Right ventricle myocardium inferior (tissue), 1 donor: Measurements from ENCODE around the gene SV2C. TPM values are rescaled to one million over a fixed set of nuclear protein-coding genes. Genes with fewer than 3 reads are reported as not detected.
"Not testable (repeated sequence)": the region's sequence is repeated elsewhere in the genome, so short reads cannot be mapped to it uniquely, and the experiment has no call there.

ENCODE experiments used
- ATAC-seq: fragments of 200-7000 bp; cut with Tn5 transposase; one replicate; pipeline ENCODE4 v1.9.1; 2020; ENCODE audit warnings: mild to moderate bottlenecking, moderate library complexity
- DNase-seq: peaks from one replicate; pipeline ENCODE4 v3.0.0; 2021; ENCODE audit errors: missing footprints
- intact Hi-C: fragments of 100-400 bp; cut with DNase I; formaldehyde crosslinking; loops from one replicate; pipeline ENCODE4 v1.11.0; 2022
- total RNA-seq: library from RNA; stranded (reverse); fragmentation: NEBNext Ultra II Directional; extraction: Animal tissue kit (Norgen Biotek cat#: 25700); gene quantifications from one replicate; pipeline ENCODE4 v1.2.1, GENCODE V29; 2021
- donor health status: DM: no; HTN: yes; CAD: no; lungs with severe emphysema.

SV2C gene
- total RNA-seq, 1 donor from 2014 or later = 0.22 TPM

GRCh38 chr5:76089156-76089555 is 6.0 kb downstream of the SV2C start:
- ATAC-seq, intact Hi-C loops, DNase-seq: not testable (repeated sequence)

DNA sequence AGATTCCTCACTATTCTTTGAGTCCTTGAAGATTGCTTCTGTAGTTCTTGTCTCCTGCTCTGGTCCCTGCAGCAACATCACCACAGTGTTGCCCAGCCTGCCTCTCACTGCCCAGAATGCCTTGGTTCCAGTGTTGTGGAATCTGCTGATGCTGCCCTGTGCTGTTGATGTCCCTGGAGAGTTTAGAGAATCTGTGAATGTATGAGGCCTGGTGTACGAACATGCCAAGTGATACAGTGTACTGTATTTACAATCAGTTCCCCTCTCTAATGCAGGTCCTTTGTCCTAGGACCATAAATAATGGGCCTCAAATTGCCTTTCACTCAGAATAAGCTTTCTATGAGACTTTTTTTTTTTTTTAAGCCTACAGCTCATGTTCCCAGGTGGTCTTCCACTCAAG is 8.2 kb downstream of the SV2C start:
- intact Hi-C loops = no loop called here
- no peak for ATAC-seq
- DNase-seq = no peak

DNA sequence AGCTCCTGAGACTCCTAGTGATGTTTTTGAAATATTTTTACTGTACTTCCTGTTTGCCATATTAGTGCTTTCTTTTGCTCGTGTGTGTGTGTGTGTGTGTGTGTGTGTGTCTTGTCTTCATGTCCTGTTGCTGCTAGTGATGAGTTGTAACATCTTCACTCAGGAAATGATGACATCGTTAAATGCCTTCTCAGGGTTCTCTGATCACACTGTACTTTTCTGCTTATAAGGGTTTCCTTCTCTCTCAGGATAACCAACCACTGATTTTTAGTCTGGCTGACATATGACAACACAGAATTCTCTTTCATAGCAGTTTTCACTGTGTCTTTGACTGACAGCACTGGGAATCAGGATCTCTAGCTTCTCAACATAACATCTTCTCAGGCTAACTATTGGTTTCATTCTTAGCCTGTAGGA is 16.1 kb downstream of the SV2C start:
- no peak for DNase-seq
- intact Hi-C loops = no loop called here
- no peak for ATAC-seq

DNA sequence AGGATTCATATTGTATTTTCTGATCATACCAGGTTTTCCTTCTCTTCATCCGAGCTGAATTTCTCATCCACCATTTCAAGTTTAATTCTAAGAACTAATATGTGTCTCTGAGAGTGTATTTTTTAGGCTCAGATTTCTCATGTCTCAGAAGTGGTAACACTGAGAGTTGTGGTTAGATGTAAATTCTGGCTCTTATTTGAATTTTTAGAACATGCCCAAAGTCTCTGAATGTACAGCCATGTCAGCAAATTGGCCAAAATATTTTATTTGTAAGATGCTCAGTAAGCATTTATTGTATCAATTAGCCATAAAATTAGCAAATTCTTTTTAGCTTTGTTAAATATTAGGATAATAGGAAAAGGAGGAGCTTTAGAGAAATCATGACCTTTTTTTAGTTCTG is 16.6 kb downstream of the SV2C start:
- no peak for ATAC-seq
- no peak for DNase-seq
- intact Hi-C loops = no loop called here

GRCh38 chr5:76104027-76104426 is 20.8 kb downstream of the SV2C start:
- DNase-seq (no peak), ATAC-seq (no peak)
- intact Hi-C loops = no loop called here

- intact Hi-C loops = no loop called here
- DNase-seq (no peak), ATAC-seq (no peak)
Measured at GRCh38 chr5:76106149-76106548, 23.0 kb downstream of the SV2C start.

DNA sequence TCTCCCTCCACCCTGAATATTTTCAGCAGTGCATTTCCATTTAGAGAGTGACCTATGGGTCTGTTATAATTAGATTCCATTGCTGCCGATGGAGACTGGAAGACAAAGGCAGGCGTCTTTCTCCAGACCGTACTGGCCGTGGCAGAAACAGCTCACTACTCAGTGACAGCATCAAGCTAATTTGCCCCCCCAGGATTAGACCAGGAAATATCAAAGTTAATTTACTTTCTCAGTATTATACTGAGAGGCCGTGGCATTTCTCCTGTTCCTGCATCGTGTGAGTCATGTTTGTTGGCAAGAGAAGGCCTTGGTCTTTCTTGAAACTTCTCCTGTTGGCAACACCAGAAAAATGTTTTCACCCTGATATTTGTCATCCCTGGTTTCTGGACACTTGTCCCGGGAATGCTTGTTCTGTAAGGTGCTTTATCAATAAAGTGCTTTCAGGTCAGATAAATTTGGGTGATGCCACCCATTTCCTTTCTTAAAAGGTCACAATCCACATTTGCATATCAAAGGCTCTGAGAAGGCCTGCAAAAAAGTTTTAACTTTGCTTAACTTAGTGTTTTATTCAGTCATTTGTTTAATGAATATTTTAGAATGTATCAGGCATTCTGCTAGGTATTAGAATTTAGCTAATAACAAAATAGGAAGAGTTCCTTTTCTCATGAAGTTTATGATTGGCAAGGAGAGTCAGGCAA is 28.4 kb downstream of the SV2C start:
- intact Hi-C loops = no loop called here
- DNase-seq (no peak), ATAC-seq (no peak)

DNA sequence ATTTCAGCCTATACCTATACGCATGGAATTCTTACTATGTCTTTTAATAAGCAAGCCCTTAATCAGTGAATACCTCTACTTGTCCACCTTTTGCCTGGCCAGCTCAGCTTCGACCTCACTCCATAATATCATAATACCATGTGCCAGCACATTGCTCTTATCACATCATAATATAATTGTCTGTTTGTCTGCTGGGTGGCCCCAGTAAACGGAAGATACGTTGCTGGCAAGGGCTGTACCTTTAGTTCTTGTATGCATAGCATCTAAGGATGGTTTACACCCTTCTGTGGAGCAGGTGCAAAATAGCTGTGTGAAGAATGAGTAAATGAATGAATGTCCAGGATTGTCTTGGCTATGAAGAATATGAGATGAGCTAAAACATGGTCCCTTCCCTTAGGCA is 29.9 kb downstream of the SV2C start:
- no peak for ATAC-seq
- intact Hi-C loops = no loop called here
- no peak for DNase-seq

DNA sequence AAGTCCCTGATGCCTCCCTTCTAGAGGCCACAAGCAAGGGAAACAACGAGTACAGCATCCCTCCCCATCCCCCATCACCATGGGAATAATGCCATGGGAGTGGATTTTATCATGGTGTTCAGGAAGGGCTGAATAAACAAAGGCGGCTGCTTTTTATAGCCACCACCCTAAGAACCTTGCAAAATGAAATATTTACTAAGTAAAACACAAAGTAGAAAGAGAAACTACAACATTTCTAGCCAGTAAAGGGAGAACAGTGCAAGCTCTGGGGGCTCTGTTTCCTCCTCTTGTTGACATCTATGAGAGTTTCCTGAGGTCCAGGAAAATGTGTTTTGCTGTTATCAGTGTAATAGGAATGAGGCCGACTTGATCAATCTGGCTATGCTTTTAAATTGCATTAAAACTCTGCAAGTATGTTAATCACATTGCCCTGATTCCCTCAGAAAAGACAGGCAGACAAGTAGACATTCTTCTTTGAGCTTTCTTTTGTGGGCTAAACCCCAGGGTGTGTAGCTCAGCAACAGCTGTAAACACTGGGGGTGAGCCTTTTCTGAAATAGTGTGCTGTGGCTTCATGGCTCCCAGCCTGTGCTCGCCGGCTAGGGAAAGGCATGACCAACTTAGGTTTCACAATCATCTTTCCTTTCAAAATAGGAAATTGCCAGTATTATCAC is 31.1 kb downstream of the SV2C start:
- DNase-seq (no peak), ATAC-seq (no peak)
- intact Hi-C loops = no loop called here

DNA sequence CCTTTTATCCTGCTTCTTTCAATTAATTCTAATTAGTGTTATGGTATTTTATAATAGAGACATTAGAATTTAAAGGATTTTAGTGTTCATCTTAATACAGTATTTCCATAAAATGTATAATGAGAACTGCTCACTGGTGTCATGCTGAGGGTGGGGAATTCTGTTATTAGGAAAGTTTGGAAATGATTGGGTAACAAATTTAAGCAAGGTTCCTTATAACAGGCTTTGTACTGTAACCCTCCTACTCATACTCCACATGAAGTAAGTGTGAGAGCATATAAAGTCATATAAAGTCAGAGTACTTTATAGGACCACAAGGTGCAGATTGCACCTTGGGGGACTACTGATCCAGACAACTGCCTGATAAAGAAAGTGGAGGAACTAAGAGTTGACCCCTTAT is 42.2 kb downstream of the SV2C start:
- DNase-seq (no peak), ATAC-seq (no peak)
- intact Hi-C loops = no loop called here

- no peak for ATAC-seq
- no peak for DNase-seq
- intact Hi-C loops = no loop called here
Measured at GRCh38 chr5:76125888-76126287, 42.7 kb downstream of the SV2C start.

DNA sequence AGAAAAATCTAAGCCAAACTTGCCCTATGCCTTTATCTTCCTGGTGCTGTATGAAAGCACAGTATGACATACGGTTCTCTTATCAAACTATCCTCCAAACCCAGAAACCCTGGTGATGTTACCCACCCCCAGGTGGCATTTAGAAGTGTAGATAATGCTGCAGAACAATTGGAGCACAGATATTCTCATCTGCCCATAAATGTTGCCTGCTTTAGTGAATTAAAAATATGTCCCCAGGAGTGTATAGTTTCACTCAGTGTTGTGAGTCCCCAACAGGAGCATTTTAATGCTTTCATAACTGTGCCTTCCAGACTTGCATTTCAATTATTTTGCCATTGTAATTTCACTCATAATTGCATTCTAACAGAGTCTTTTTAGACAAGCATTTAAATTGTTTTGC is 50.8 kb downstream of the SV2C start:
- intact Hi-C loops = no loop called here
- DNase-seq (no peak), ATAC-seq (no peak)

DNA sequence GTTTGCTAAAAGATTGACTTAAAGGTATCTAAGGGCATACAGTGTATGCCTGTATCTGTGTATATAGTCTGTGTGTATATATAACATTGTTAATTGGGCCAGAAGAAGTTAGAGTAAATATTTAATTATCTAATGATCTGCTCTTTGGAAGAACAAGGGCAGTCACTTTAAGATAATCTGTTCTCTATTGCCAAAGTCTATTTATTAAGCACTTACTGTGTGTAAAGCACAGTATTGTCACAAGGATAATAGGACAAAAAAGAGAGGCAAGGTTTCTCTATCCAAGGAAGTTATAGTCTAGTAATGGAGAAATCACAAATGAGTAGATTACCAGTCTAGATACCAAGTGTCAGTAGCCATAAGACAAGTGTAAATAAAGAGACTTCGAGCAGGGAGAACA is 51.5 kb downstream of the SV2C start:
- intact Hi-C loops = no loop called here
- DNase-seq (no peak), ATAC-seq (no peak)

DNA sequence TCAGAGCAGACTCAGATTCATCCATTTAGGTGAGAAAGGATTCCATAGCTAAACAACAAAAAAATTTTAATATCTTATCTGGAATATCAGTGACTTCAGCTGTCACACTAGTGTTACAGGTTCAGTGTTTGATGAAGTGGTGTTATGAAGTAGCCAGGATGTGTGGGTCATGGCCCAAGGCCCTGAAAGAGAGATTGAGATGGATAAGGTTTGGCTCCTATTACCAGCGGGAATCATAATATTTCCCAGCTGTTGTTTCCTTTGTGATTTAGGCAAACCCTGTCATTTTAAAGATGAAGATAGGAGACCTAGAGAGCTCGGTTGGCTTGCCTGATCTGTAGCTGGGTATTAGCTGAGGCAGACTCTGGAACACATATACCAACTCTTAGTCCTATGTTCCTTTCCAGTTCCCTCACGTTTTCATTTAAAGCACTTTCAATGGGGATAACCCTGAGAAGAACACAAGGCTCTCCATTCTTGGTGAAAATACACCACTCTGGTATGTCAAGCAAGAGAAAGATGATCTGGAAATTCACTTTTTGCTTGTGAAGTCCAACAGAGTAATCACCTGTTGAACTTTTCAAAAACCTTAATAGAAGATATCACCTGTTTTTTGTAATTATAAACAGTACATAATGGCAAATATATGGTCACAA is 54.8 kb downstream of the SV2C start:
- DNase-seq = no peak
- no peak for ATAC-seq
- intact Hi-C loops = no loop called here

- no peak for ATAC-seq
- no peak for DNase-seq
- intact Hi-C loops = no loop called here
Measured at GRCh38 chr5:76143884-76144283, 60.7 kb downstream of the SV2C start.

DNA sequence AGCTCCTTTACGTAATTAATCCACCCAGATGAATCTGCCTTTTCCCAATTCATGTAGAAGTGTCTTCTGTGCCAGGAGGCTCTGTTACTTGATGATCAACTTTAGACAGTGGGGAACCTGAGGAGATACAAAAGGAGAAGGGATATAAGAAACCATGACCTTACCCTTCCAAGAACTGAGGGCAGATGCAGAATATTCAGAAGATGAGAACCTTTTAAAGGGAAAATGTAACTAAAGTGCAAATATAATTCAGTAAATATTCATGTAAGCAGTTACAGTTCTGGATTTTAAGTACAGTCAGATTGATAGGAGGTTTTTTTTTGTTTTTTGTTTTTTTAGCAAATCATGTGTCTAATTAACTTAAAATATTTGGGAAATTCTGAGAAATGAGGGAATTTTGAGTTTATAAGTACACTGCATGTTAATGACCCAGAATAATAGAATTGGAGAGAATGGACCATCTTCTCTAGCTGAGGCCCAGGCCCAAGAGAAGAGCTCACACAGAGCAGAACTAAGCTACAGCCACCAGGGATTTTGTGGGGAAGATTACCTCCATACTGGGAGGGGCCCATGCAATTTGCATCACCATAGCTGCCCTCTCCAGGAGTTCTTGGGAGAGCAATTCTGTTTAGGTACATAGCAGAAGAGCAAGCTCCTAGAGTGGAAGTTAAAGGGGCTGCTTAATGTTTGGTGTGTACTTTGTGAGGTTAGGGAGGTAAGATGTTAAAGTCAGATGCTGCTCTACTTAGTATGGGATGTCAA is 61.5 kb downstream of the SV2C start:
- intact Hi-C loops = no loop called here
- DNase-seq (no peak), ATAC-seq (no peak)

- no peak for ATAC-seq
- intact Hi-C loops = no loop called here
- DNase-seq = no peak
Measured at GRCh38 chr5:76145945-76146344, 62.8 kb downstream of the SV2C start.

- ATAC-seq (no peak), DNase-seq (no peak)
- intact Hi-C loops = no loop called here
Measured at GRCh38 chr5:76149636-76150035, 66.5 kb downstream of the SV2C start.

DNA sequence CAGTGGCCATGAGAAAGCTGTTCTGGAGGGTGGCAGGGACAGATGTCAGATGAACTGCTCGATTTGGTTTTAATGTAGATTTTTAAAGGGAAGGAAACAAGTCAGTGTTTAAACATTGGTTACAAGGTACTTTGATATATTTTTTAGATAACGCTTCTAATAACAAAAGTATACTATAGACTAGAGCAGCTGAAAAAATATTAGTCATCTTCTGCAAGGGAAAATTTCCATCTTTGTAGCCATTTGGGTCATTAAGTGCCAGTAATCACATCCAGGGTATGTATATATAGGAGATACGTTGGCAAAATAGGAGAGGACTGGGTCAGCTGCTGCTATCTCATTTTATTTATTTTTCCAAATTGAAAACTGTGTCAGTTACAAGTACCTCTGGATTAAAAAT is 69.0 kb downstream of the SV2C start:
- ATAC-seq (no peak), DNase-seq (no peak)
- intact Hi-C loops = no loop called here

DNA sequence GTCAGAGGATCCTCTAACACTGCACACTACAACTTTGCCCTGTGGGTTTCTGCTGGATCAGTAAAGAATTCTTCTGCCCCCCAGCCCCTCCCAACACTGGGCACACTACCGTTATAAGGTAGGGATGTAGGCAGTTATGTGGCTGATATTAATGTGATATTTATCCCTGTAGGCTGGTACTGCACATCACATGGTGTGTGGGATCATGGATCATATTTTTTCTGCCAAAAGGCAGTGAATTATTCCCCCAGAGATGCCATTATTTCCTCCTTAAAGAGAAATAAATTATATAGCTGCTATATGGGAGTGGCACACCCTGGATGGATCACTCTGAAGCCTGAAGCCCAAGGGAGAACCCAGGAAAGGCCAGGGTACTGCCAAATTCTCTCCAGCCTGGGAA is 69.5 kb downstream of the SV2C start:
- intact Hi-C loops = no loop called here
- no peak for ATAC-seq

More for the DNA sequence above, 69.5 kb downstream of the SV2C start:
- DNase-seq = no peak
